H1 (cell line): ENCODE results near the gene RMND5A. TPM values are rescaled to one million over a fixed set of nuclear protein-coding genes. Genes with fewer than 3 reads are reported as not detected.

Experiments used
- CTCF ChIA-PET: fragments of 300-600 bp; sonication (Branson Sonifier 250); formaldehyde crosslinking; loops from one replicate; lab custom pipeline; 2021; ENCODE audit not compliant: partially characterized antibody; lab: Charles Lee
- POLR2A ChIA-PET: fragments of 300-600 bp; sonication (Branson Sonifier 250); formaldehyde crosslinking; loops from one replicate; lab custom pipeline; 2021; ENCODE audit warnings: inconsistent platforms; ENCODE audit not compliant: partially characterized antibody; lab: Charles Lee
- DNase-seq, 2 experiments: peaks; one replicate each; pipeline versions ENCODE4 v3.0.0 to v3.0.0-alpha.2; 2010 to 2022; ENCODE audit warnings: low spot score in 2 of 2, low read depth in 1 of 2, mixed read lengths in 1 of 2
- FAIRE-seq: peaks from 2 replicates; lab custom pipeline; 2011; peaks lifted over from hg19 to GRCh38; lab: Jason Lieb, UNC
- H2AFZ ChIP-seq: 2 replicates; pipeline ENCODE4 v1.8.1; 2012; ENCODE audit warnings: low read length, inconsistent platforms
- H2AK5ac ChIP-seq: 2 replicates; pipeline ENCODE4 v1.6.1; 2013; ENCODE audit warnings: low read depth, low read length
- H2BK120ac ChIP-seq: replicated peaks from 2 replicates; pipeline ENCODE3; 2013; ENCODE audit warnings: low read depth, low read length, inconsistent platforms
- H2BK12ac ChIP-seq: 2 replicates; pipeline ENCODE4 v1.6.1; 2013; ENCODE audit warnings: low read depth, low read length
- H2BK15ac ChIP-seq: 2 replicates; pipeline ENCODE4 v1.6.1; 2013; ENCODE audit warnings: low read length
- H2BK20ac ChIP-seq: 2 replicates; pipeline ENCODE4 v1.6.1; 2013; ENCODE audit warnings: low read length
- H2BK5ac ChIP-seq: 2 replicates; pipeline ENCODE4 v1.6.1; 2013; ENCODE audit warnings: low read depth, low read length
- H3K14ac ChIP-seq: 2 replicates; pipeline ENCODE4 v1.6.1; 2013; ENCODE audit warnings: inconsistent platforms; ENCODE audit not compliant: insufficient read length
- H3K18ac ChIP-seq: 2 replicates; pipeline ENCODE4 v1.6.1; 2013; ENCODE audit warnings: low read length; ENCODE audit errors: extremely low read depth
- H3K23ac ChIP-seq: 2 replicates; pipeline ENCODE4 v1.6.1; 2013; ENCODE audit warnings: inconsistent platforms; ENCODE audit not compliant: insufficient read length
- H3K23me2 ChIP-seq: 2 replicates; pipeline ENCODE4 v1.6.1; 2013; ENCODE audit warnings: low read depth, low read length
- H3K27ac ChIP-seq: 2 replicates; pipeline ENCODE4 v1.6.1; 2011; ENCODE audit warnings: low read depth, low read length, inconsistent platforms
- H3K27me3 ChIP-seq, 4 experiments: replicated peaks in 1 of 4; 1 replicate in 1 of 4; 2 replicates in 3 of 4; pipeline versions ENCODE4 v1.6.1 to v1.8.1; 2011 to 2013; ENCODE audit warnings: low read length in 3 of 4, mild to moderate bottlenecking in 3 of 4, inconsistent platforms in 2 of 4, mixed read lengths in 2 of 4, moderate library complexity in 1 of 4; ENCODE audit not compliant: control insufficient read depth in 3 of 4, insufficient read depth in 3 of 4; ENCODE audit errors: extremely low read depth in 1 of 4
- H3K36me3 ChIP-seq, 4 experiments: 2 replicates each; pipeline versions ENCODE4 v1.6.1 to v1.8.1; 2011 to 2013; ENCODE audit warnings: mild to moderate bottlenecking in 4 of 4, low read length in 3 of 4, moderate library complexity in 2 of 4, control low read depth in 1 of 4, inconsistent platforms in 1 of 4; ENCODE audit not compliant: insufficient read depth in 4 of 4, control insufficient read depth in 2 of 4
- H3K4ac ChIP-seq: replicated peaks from 2 replicates; pipeline ENCODE3; 2013; ENCODE audit warnings: low read length, low read depth, mixed read lengths, inconsistent platforms; ENCODE audit not compliant: insufficient read length
- H3K4me1 ChIP-seq, 4 experiments: replicated peaks in 1 of 4; 1 replicate in 1 of 4; 2 replicates in 3 of 4; pipeline versions ENCODE4 v1.6.1 to v1.8.1; 2011 to 2013; ENCODE audit warnings: low read length in 3 of 4, inconsistent platforms in 2 of 4, mixed read lengths in 1 of 4; ENCODE audit not compliant: insufficient read depth in 4 of 4, control insufficient read depth in 3 of 4
- H3K4me2 ChIP-seq, 2 experiments: 2 replicates each; pipeline versions ENCODE4 v1.6.1 to v1.8.1; 2011 to 2013; ENCODE audit warnings: low read depth in 2 of 2, low read length in 2 of 2, control low read depth in 1 of 2, inconsistent platforms in 1 of 2, mild to moderate bottlenecking in 1 of 2; ENCODE audit not compliant: insufficient read depth in 1 of 2
- H3K4me3 ChIP-seq, 4 experiments: fragments of 200-600, 300-600 bp in 1 of 4; sonication (generic), shearing (Covaris generic), sonication (Bioruptor Twin) in 1 of 4; 2 replicates each; pipeline versions ENCODE4 v1.5.1 to v1.8.1; 2011 to 2016; ENCODE audit warnings: low read length in 4 of 4, low read depth in 3 of 4, control low read depth in 2 of 4, inconsistent platforms in 2 of 4, mild to moderate bottlenecking in 2 of 4, mixed read lengths in 1 of 4, moderate library complexity in 1 of 4; ENCODE audit not compliant: insufficient read depth in 2 of 4; ENCODE audit errors: extremely low read depth in 1 of 4
- H3K56ac ChIP-seq: replicated peaks from 2 replicates; pipeline ENCODE3; 2013; ENCODE audit warnings: low read depth, mild to moderate bottlenecking, mixed read lengths, low read length, inconsistent platforms; ENCODE audit not compliant: insufficient read length
- H3K79me1 ChIP-seq: 2 replicates; pipeline ENCODE4 v1.6.1; 2013; ENCODE audit warnings: low read depth, low read length, control low read depth
- H3K79me2 ChIP-seq, 2 experiments: 2 replicates each; pipeline versions ENCODE4 v1.6.1 to v1.8.1; 2012 to 2013; ENCODE audit warnings: low read length in 2 of 2, mild to moderate bottlenecking in 2 of 2, inconsistent platforms in 1 of 2; ENCODE audit not compliant: insufficient read depth in 2 of 2, control insufficient read depth in 1 of 2
- H3K9ac ChIP-seq, 4 experiments: replicated peaks in 1 of 4; 1 replicate in 1 of 4; 2 replicates in 3 of 4; pipeline versions ENCODE4 v1.6.1 to v1.8.1; 2011 to 2013; ENCODE audit warnings: low read depth in 3 of 4, low read length in 3 of 4, control low read depth in 2 of 4, mild to moderate bottlenecking in 2 of 4, moderate library complexity in 2 of 4, inconsistent platforms in 1 of 4; ENCODE audit errors: extremely low read depth in 1 of 4
- H3K9me3 ChIP-seq, 2 experiments: 2 replicates each; pipeline versions ENCODE4 v1.6.1 to v1.8.1; 2012 to 2013; ENCODE audit warnings: mild to moderate bottlenecking in 2 of 2, moderate library complexity in 2 of 2, control low read depth in 1 of 2, inconsistent platforms in 1 of 2, low read depth in 1 of 2, low read length in 1 of 2, mixed read lengths in 1 of 2; ENCODE audit not compliant: insufficient read depth in 2 of 2
- H4K20me1 ChIP-seq, 2 experiments: replicated peaks in 1 of 2; 2 replicates each; pipeline versions ENCODE3 to v1.8.1; 2011 to 2013; ENCODE audit warnings: inconsistent platforms in 2 of 2, low read length in 2 of 2, mild to moderate bottlenecking in 1 of 2; ENCODE audit not compliant: insufficient read depth in 2 of 2, control insufficient read depth in 1 of 2
- H4K5ac ChIP-seq: 2 replicates; pipeline ENCODE4 v1.6.1; 2013; ENCODE audit warnings: low read length, low read depth, mixed read lengths, inconsistent platforms; ENCODE audit not compliant: insufficient read length
- H4K8ac ChIP-seq: 2 replicates; pipeline ENCODE4 v1.8.0; 2013; ENCODE audit warnings: mild to moderate bottlenecking, moderate library complexity, low read length, inconsistent platforms; ENCODE audit not compliant: insufficient read depth; ENCODE audit errors: extremely low read depth
- H4K91ac ChIP-seq: replicated peaks from 2 replicates; pipeline ENCODE3; 2013; ENCODE audit warnings: low read length, mixed read lengths, inconsistent platforms; ENCODE audit not compliant: insufficient read length
- CEBPB ChIP-seq: IDR thresholded peaks from 2 replicates; pipeline ENCODE4 v1.6.1; 2012; ENCODE audit warnings: low read depth, low read length
- FOSL1 ChIP-seq: IDR thresholded peaks from 2 replicates; pipeline ENCODE4 v1.6.1; 2011; ENCODE audit warnings: mild to moderate bottlenecking, low read depth, low read length, moderate library complexity; ENCODE audit not compliant: insufficient read depth
- HDAC2 ChIP-seq, 2 experiments: fragments of 300-600 bp in 1 of 2; sonication (generic) in 1 of 2; IDR thresholded peaks; 2 replicates each; pipeline ENCODE4 v1.6.1; 2011 to 2012; ENCODE audit warnings: low read depth in 2 of 2, low read length in 2 of 2, mild to moderate bottlenecking in 2 of 2, moderate library complexity in 2 of 2, borderline replicate concordance in 1 of 2, inconsistent platforms in 1 of 2
- RNF2 ChIP-seq: fragments of 200-900, 300-1000 bp; sonication (generic); IDR thresholded peaks from 2 replicates; pipeline ENCODE4 v1.7.1; 2016; ENCODE audit warnings: borderline replicate concordance, low read depth, mild to moderate bottlenecking, antibody characterized with exemption, low read length; ENCODE audit not compliant: poor library complexity, severe bottlenecking; ENCODE audit errors: missing control alignments
- SIN3A ChIP-seq, 2 experiments: IDR thresholded peaks in 1 of 2; conservative IDR thresholded peaks in 1 of 2; 2 replicates each; pipeline ENCODE4 v1.6.1; 2011 to 2012; ENCODE audit warnings: low read length in 2 of 2, improper control_type of control experiment in 1 of 2, low read depth in 1 of 2, mild to moderate bottlenecking in 1 of 2
- WGBS, 2 experiments: shearing (Covaris generic) in 1 of 2; methylation state at CpG; one replicate each; pipeline versions ENCODE4 v1.1.6 to v1.1.7; 2013 to 2015; ENCODE audit warnings: low lambda C conversion rate in 2 of 2, mixed read lengths in 2 of 2, inconsistent platforms in 1 of 2, low coverage in 1 of 2, missing lambda C conversion rate in 1 of 2; ENCODE audit not compliant: insufficient replicate concordance in 2 of 2, insufficient coverage in 1 of 2, insufficient read length in 1 of 2; ENCODE audit errors: extremely low coverage in 1 of 2, missing lambda C conversion rate in 1 of 2; 5-methylcytosine and 5-hydroxymethylcytosine counted together
- polyA plus RNA-seq, 7 experiments: library from polyadenylated mRNA; depleted of rRNA in 3 of 7; stranded (reverse) in 5 of 7; unstranded in 2 of 7; fragments of >200 nt in 5 of 7; fragments of 200-250 nt in 2 of 7; gene quantifications; 1 replicate in 5 of 7; 2 replicates in 1 of 7; 4 replicates in 1 of 7; pipeline versions ENCODE4 v1.2.1 to v1.2.3, GENCODE V29; 2011 to 2013; ENCODE audit warnings: missing spikeins in 2 of 7, mixed read lengths in 2 of 7
- total RNA-seq: library from RNA; stranded (reverse); fragmentation: NEBNext Ultra II Directional; extraction: Animal tissue kit (Norgen Biotek cat#: 25700); gene quantifications from 2 replicates; pipeline ENCODE4 v1.2.1, GENCODE V29; 2021

Gene RMND5A
- total and polyA plus RNA-seq, 2 of the 8 experiments (the other 6 are each of a cell fraction or from before 2014, with no cell fraction given) = 21.0 to 66.2 TPM

DNA sequence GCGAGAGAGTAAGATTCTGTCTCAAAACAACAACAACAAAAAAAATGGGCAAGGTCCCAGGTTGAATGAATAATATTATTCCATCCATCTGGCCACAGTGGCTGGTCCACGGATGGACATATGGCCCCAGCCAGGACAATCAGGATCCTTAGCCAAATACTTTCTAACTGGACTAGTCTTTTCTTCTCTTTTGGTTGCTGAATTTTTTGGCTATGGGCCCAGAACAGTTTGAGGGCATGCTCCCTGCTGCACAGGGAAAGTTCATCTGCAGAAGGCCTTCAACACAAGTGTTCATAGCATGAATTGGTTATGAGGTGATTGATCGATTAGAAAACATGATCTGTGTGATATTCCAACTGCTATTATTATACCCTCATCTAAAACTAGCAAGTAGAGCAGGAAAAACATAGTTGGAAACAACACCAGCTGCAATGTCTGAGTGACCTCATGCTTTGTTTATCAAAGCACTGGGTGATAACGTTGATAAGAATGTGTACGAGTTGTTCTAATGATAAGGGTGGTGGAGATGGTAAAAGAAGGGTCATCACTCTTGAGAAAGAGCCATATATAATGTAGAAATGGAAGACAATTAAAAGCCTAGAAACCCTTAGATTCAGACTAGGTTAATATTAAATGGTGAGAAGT is 48.6 kb upstream of the RMND5A start:
- H3K9me3 ChIP-seq = no peaks in the 10 kb centered on the region
- no peaks in the 10 kb centered on the region for H3K36me3 ChIP-seq
- H3K23me2 ChIP-seq = no peaks in the 10 kb centered on the region
- H3K79me2 ChIP-seq = no peaks in the 10 kb centered on the region
- H3K18ac ChIP-seq = no peak overlapping the region
- no peak overlapping the region for H2BK5ac ChIP-seq
- no peak overlapping the region for H4K8ac ChIP-seq
- no peaks in the 10 kb centered on the region for H3K27me3 ChIP-seq
- H3K4me3 ChIP-seq = no peak overlapping the region
- no peak for TF ChIP-seq CEBPB
- no peak for TF ChIP-seq FOSL1
- TF ChIP-seq HDAC2 (IDR thresholded peaks at IDR 0.05; ENCODE audit: borderline replicate concordance in 1 of 2, low read depth in 2 of 2, low read length in 2 of 2) = no peak
- no peak for TF ChIP-seq SIN3A (conservative IDR thresholded peaks at IDR 0.05 in 1 of 2, IDR thresholded peaks at IDR 0.05 in 1 of 2; ENCODE audit: low read depth in 1 of 2, low read length in 2 of 2)
- TF ChIP-seq RNF2 = no peak
- H3K4ac ChIP-seq = no peak overlapping the region
- WGBS, 2 experiments = 89% methylated on average over 5 of the region's 5 CpGs; no CpG with 5 or more reads in 1 of the 2 experiments
- no peaks in the 10 kb centered on the region for H4K20me1 ChIP-seq
- H2BK120ac ChIP-seq = no peak overlapping the region
- no peak overlapping the region for H4K5ac ChIP-seq
- H2AFZ ChIP-seq = no peak overlapping the region
- H2BK20ac ChIP-seq = no peak overlapping the region
- no peak overlapping the region for H2BK15ac ChIP-seq
- POLR2A ChIA-PET = no interaction called here
- no peaks in the 10 kb centered on the region for H3K4me1 ChIP-seq
- no peak overlapping the region for H3K14ac ChIP-seq
- no peak overlapping the region for H3K9ac ChIP-seq
- H3K4me2 ChIP-seq = no peak overlapping the region
- H3K56ac ChIP-seq = no peak overlapping the region
- FAIRE-seq (no peak), DNase-seq (no peak)
- no peak overlapping the region for H3K23ac ChIP-seq
- no peaks in the 10 kb centered on the region for H3K79me1 ChIP-seq
- no peak overlapping the region for H2BK12ac ChIP-seq
- H4K91ac ChIP-seq = no peak overlapping the region
- no peak overlapping the region for H2AK5ac ChIP-seq
- CTCF ChIA-PET = no interaction called here
- no peak overlapping the region for H3K27ac ChIP-seq
